Bronchial epithelial cell (primary cell): Measurements from ENCODE around the gene TTC31. TPM values are rescaled to one million over a fixed set of nuclear protein-coding genes. Genes with fewer than 3 reads are reported as not detected.

Experiments used
- DNase-seq: peaks from one replicate; pipeline ENCODE4 v3.0.0-alpha.2; 2010; ENCODE audit warnings: low read depth
- FAIRE-seq: peaks from 2 replicates; lab custom pipeline; 2011; peaks lifted over from hg19 to GRCh38; lab: Jason Lieb, UNC
- H3K27me3 ChIP-seq: 2 replicates; pipeline ENCODE4 v1.5.1; 2011; ENCODE audit warnings: low read length; ENCODE audit not compliant: control insufficient read depth, insufficient read depth
- H3K36me3 ChIP-seq: 2 replicates; pipeline ENCODE4 v1.5.1; 2011; ENCODE audit warnings: low read length; ENCODE audit not compliant: control insufficient read depth, insufficient read depth
- H3K4me3 ChIP-seq: 2 replicates; pipeline ENCODE4 v1.5.1; 2011; ENCODE audit warnings: mild to moderate bottlenecking, low read depth, low read length, control low read depth
- total RNA-seq: library from RNA; depleted of rRNA; stranded (reverse); fragments of >200 nt; gene quantifications from 2 replicates; pipeline ENCODE4 v1.2.1, GENCODE V29; 2014
- TF ChIP-seq, protein P1 (sequence below): IDR thresholded peaks from 2 replicates; pipeline ENCODE4 v1.5.1; 2011; ENCODE audit warnings: mild to moderate bottlenecking, moderate library complexity, low read length, control low read depth, inconsistent platforms; ENCODE audit not compliant: insufficient read depth, severe bottlenecking

Gene TTC31
- total RNA-seq, 1 donor from 2014 or later, result 5.8 TPM

DNA sequence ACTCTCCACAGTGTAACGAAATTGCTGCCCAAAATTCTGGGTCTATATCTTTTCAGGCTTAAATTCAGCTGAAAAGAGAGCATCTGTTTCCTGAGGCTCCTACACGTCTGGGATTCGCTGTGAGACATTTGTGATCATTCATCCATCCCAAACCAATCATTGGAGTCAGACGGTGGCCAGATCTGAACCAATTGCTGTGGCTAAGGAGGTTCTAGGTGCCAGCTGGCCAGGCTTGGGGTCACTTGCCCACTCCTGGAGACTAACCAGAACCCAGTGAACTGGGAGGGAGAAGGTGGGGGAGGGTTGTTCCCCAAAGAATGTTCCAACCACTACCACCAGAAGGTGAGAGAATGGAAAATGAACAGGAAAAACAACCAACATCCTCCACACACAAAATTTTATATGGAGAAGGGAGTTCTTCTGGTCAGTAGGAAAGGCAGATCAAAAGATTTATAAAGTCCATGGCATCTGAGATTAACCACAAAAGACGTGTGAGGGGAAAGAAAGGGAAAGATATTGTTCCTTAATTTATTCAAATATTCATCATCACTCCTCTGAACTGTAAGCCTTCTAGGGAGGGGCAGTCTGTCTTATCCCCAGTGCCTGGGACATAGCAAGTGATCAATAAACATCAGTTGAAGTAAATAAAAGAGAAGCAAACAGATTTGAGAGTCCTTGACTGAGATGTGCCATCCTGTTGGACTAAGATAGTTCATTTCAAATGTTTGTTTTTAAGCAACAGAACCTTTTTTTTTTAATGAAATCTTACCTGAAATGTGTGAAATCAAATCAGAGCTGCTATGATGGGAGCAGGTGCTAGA, 38.2 kb upstream of the TTC31 start:
- TF ChIP-seq, protein P1, sequence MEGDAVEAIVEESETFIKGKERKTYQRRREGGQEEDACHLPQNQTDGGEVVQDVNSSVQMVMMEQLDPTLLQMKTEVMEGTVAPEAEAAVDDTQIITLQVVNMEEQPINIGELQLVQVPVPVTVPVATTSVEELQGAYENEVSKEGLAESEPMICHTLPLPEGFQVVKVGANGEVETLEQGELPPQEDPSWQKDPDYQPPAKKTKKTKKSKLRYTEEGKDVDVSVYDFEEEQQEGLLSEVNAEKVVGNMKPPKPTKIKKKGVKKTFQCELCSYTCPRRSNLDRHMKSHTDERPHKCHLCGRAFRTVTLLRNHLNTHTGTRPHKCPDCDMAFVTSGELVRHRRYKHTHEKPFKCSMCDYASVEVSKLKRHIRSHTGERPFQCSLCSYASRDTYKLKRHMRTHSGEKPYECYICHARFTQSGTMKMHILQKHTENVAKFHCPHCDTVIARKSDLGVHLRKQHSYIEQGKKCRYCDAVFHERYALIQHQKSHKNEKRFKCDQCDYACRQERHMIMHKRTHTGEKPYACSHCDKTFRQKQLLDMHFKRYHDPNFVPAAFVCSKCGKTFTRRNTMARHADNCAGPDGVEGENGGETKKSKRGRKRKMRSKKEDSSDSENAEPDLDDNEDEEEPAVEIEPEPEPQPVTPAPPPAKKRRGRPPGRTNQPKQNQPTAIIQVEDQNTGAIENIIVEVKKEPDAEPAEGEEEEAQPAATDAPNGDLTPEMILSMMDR, result no peak
- DNase-seq, result no peak
- Histone ChIP-seq H3K36me3 (no peaks in the 10 kb centered on the region), H3K27me3 (no peaks in the 10 kb centered on the region), H3K4me3 (no peak overlapping the region)
- FAIRE-seq, result no peak

DNA sequence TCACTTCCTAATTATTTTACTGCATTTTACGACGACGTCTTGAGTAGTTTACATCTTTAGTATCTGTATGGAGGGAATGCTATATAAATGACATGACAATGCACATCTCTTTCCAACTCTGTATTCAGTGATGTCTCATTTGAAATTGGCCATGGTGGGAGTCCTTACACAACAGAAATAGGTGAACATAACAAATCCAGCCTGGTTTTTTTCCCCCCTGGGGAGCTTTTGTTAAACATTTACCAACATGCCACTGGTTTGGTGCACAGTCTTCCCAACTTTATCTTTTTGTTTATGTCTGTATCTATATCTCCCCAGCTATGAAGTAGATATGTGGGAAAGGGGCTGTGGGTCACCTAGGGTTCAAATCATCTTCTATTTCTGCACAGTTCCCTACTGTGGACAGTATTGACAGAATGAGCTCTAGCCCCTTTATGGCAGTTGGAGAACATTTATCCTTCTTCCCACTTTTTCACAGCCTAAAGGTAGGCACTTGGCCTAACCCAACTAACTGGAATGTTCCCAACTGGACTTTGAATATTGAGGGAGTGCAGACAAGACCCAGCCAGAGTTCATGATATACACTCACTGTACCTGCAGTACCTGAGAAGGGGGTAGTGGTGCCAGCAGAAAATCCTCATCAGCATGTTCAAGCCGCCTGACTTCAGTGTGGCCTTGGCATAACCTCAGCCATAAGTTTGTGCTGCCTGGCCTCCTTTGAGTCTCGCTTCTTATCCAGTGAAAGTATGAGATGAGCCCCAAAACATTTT, 35.5 kb upstream of the TTC31 start:
- no peaks in the 10 kb centered on the region for H3K36me3 ChIP-seq
- no peak for DNase-seq
- TF ChIP-seq, protein P1, result no peak
- no peaks in the 10 kb centered on the region for H3K27me3 ChIP-seq
- FAIRE-seq, result no peak
- no peak overlapping the region for H3K4me3 ChIP-seq

DNA sequence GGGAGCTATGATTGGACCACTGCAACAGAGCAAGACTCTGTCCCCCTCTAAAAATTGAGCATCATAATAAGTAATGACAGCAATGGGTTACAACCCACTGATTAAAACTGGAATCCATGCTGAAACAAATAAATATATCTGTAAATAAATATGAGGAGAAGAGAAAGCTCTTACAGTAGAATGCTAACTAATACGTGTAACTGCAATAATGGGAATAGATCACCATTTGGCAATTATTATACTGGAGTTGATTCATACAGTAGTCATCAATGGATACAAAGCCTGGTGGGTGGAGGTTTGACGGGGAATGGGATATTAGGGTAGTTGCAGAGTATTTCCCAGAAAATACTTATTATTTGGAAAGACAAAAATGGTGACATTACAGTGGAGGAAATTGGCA, 34.1 kb upstream of the TTC31 start:
- Histone ChIP-seq H3K36me3 (no peaks in the 10 kb centered on the region), H3K4me3 (no peak overlapping the region), H3K27me3 (no peaks in the 10 kb centered on the region)
- FAIRE-seq (no peak), DNase-seq (peak; percentile 64)
- TF ChIP-seq, protein P1, result no peak

DNA sequence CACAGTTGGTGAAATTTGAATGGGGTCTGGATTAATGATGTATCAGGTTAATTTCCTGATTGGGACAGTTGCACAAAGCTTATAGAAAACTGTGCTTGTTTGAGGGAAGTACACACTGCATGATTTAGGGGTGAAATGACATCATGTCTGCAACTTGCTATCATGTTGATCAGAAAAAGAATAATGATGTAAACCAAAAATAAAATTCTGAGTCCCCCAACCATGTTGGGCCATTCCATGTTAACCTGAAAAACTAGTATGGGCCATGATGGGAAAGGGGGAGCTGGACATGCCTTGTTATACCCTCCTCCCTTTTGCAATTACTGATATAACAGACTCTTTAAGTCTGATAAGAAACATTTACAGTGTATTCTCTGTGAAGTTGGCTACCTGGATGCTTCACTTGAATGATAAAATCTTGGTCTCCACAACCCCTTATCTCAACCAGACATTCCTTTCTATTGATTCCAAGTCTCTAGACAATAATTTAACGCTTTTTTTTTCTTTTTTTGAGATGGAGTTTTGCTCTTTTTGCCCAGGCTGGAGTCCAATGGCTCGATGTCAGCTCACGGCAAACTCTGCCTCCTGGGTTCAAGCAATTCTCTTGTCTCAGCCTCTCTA, 32.2 kb upstream of the TTC31 start:
- FAIRE-seq (no peak), DNase-seq (no peak)
- Histone ChIP-seq H3K36me3 (no peaks in the 10 kb centered on the region), H3K4me3 (no peak overlapping the region), H3K27me3 (no peaks in the 10 kb centered on the region)
- TF ChIP-seq, protein P1, result no peak

DNA sequence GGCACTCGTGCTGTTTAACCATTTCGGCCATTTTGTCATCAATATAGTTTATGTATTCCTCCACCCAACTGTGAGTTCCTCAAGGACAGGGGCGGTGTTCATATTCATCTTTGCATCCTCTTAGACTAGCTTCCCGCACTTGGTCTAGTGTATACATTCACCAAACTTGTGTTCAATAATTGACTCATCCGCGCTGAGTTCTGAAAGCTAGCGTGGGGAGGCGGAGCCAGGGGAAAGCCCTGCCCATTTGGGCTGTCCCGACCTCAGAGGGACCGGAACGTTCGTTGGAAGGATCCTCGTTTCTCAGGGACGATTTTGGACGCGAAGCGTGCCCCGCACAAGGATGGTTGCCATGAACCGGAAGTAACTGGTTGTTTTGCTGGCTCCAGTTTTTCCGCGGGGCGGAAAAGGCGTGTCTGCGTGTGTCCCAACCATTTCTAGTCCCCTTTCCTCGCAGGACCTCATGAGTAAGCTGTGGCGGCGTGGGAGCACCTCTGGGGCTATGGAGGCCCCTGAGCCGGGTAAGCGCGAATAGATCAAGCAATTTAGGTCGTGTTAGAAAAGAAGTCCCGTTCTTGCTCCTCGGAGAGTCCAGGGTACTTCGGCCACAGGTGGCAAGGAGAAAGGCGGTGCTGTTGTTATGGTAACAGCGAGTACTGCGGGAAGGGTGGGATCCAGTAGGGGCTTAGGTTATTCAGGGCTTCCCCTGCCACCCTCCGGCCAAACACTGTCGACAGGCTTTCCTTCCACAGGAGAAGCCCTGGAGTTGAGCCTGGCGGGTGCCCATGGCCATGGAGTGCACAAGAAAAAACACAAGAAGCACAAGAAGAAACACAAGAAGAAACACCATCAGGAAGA, 28.0 kb upstream of the TTC31 start, which contains the start of gene INO80B:
TSS of gene INO80B (plus strand) at position 434 of the 858 bp plus-strand sequence. CDS start at position 464, 30 bp downstream.
- TF ChIP-seq, protein P1, result no peak
- Histone ChIP-seq H3K36me3 (no peaks in the 10 kb centered on the region), H3K4me3 (peak within 1 kb of the TSS; percentile 64), H3K27me3 (no peaks in the 10 kb centered on the region)
- DNase-seq (peak; percentile 96), FAIRE-seq (peak; percentile 66)
